HG02884 (cell line): ENCODE measurements around the gene PINLYP.
A peak's percentile ranks its signal among the peaks of the same experiment; 100 is the strongest.
"Not testable (repeated sequence)": the region's sequence is repeated elsewhere in the genome, so short reads cannot be mapped to it uniquely, and the experiment has no call there.

Experiments
- ATAC-seq: cut with Tn5 transposase; IDR thresholded peaks from one replicate; pipeline ENCODE4 v1.9.1; 2021; ENCODE audit warnings: mild to moderate bottlenecking, moderate library complexity; ENCODE audit not compliant: unreplicated experiment

Gene PINLYP

DNA sequence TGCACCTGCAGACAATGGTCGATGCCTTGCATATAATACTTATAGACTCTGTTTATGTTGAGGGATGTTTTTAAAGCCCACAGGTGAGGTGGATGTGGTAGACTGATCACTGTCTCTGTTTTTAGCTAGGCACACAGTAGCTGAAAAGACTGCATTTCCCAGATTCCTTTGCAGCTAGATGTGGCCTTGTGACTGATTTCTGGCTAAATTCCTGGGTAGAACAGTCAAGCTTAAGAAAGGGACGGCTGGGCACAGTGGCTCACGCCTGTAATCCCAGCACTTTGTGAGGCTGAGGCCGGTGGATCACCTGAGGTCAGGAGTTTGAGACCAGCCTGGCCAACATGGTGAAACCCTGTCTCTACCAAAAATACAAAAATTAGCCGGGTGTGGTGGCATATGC lies 24.7 kb downstream of the PINLYP start:
- ATAC-seq, result not testable (repeated sequence)

DNA sequence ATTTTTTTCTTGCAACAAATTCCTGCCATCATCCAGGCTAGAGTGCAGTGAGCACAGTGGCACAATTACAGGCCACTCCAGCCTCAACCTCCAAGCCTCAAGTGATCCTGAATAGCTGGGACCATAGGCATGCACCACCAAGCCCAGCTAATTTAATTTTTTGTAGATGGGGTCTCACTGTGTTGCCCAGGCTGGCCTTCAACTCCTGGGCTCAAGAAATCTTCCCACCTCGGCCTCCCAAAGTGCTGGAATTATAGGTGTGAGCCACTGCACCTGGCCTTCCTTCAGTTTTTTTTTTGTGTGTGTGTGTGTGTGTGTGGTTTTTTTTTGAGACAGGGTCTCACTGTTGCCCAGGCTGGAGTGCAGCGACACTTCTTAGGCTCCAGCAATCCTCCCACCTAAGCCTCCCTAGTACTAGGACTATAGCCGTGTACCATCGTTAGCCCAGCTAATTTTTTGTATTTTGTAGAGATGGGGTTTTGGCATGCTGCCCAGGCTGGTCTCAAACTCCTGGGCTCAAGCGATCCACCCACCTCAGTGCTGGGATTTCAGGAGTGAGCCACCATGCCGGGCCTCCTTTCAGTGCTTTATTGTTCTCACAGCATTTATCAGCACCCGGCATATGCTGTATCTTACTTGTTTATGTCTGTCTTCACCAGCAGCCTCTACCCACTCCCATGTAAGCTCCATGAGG lies 30.4 kb downstream of the PINLYP start:
- no peak for ATAC-seq

DNA sequence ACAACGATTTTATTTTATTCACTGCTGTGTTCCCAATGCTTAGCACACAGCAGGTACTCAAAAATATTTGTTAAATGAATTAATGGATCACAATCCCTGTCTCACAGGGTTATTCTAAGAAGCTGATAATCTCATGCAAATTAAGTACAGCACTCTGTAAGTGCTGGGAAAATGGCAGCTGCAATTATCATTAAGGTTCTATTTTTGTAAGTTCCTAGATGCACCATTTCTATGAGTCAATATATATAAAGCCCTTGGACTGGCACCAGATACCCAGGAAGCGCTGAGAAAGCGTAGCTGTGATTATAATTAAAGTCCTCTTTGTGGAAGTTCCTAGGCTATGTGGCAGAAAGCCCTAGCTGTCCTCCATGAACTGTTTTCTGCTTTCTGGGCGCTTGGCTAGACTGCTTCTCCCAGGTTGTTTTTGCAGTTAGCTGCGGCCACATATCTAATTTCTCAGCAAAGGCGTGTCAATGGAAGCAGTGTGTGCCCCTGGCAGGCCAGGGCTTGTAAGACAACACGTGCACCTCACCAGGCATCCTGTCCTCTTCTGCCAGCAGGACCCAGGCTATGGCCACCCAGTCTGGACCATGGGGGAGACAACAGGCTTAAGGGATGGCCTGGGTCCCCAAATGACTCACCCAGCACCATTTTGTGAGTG lies 31.1 kb downstream of the PINLYP start:
- ATAC-seq, result no peak

DNA sequence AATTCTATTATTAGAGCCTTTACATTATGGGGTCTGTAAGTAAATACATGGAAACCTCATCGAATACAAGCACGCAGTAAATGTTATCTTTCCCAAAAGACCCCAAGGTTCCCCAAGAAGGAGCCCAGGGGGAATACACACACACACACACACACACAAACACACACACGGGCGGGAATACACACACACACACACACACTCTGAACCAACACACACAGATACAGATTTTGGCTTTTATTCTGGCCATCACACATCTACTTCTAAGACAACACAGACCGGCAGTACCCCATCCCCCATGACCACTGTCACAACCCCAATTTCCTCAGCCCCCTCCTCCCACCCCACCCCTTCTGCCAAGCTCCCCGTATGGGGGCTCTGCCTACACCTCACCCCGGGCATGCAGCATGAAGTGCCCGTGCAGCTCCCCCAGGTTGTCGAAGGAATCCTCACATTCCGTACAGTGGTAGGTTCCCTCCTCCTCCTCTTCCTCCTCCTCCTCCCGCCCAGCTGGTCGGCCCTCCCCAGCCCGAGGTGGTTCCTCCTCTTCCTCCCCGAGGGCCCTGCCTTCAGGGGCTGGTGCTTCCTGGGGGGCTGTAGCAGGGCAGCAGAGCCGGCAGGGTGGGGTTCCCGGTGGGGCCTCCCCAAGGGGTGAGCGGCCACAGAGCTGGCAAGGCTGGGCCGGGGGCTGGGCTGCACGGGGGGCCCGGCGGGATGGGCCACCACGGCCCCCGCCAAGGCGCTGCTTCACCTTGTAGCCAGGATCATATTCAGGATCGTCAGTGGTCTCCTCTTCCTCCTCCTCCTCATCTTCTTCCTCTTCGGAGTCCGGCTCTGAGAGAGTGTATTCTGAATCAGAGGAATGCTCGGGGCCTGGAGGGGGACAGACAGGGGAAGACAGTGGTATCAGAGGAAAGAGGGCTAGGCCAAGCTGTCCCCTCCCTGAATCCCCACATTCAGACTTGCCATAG lies 31.9 kb downstream of the PINLYP start:
- ATAC-seq, result no peak

DNA sequence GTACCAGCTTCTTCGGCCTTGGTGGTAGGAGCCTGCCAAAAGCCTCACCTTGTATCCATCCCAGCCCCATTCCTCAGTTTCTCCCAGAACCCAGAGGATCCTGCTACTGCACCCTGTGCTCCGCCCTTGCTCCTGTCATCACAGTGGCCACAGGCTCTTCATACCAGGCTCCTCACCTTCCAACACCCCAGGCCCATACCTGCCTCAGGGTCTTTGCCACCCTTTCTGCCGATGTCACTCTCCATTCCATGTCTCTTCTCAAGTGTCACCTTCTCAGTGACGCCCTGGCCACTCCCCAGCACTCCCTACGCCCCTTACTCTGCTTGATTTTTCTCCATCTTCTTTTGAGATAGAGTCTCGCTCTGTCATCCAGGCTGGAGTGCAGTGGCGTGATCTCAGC lies 34.3 kb downstream of the PINLYP start:
- no peak for ATAC-seq

DNA sequence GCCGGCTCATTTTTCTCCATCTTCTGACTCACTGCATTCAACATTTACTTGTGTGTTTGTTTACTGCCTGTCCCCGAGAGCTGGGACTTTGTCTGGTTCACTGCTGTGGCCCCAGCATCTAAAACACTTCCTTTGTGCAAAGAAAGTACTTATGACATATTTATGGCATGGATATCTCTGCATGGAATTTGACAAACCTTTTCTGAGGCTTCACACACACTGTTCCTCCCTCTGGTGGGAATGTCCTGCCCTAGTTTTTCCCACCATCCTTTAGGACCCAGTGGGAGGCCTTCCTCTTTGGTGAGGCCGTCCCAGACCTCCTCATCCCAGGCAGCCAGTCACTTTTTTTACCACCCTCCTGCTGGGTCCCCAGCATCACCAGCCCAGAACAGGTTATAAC lies 34.9 kb downstream of the PINLYP start:
- no peak for ATAC-seq

DNA sequence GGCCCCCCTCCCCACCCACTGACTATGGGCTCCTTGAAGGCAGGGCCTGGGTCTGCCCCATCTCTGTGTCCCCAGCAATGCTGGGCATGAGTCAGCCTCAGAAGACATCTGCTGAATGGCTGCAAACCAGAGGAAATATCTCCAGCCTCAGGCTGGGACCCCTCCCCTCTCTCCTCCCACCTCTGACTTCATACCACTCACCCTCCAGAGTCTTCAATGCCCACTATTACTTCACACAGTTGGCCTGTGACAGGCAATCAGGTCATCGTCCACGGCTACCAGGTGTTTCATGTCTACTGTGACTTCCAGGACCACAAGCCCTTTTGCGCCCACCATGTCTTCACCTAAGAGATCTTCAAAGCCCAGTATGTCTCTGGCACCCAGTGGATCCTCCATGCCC lies 36.2 kb downstream of the PINLYP start, which contains the start of gene SRRM5:
SRRM5 (plus strand) TSS at position 301 of the 400 bp plus-strand sequence; CDS start at position 335, 34 bp downstream.
- no peak for ATAC-seq

DNA sequence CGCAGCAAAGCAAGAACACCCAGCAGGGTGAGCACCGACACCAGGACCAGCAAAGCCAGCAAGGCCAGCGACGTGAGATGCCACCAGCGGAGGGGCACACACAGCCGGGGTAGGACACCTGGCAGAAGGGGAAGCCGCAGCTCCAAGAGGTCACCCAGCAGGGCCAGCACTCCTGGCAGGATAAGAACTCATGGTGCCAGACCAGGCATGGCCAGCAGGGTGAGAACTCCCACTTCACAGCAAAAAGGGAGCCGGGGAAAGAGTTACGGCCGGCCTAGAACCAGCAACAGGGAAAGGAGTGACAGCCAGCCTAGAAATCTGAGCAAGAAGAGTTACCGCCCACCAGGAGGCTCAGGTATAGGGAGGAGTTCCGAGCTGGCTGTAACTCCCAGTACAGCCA lies 36.8 kb downstream of the PINLYP start:
- no peak for ATAC-seq

DNA sequence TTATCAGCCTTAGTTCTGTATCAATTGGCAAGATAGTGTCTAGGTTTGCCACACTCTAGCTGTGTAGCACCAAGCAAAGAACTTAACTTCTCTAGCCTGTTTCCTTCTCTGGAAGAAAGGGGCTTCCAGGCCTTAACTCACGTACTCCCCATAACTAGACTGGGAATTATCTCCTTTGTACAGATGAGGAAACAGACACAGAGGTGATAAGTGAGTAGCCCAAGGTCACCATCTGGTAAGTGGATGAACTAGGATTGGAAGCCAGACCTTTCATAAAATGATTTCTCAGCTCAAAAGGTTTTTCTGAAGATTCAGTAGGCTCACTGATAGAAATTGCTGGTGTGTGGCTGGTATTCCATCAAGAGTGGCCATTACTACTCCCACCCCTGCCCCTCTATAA lies 40.7 kb downstream of the PINLYP start:
- no peak for ATAC-seq

DNA sequence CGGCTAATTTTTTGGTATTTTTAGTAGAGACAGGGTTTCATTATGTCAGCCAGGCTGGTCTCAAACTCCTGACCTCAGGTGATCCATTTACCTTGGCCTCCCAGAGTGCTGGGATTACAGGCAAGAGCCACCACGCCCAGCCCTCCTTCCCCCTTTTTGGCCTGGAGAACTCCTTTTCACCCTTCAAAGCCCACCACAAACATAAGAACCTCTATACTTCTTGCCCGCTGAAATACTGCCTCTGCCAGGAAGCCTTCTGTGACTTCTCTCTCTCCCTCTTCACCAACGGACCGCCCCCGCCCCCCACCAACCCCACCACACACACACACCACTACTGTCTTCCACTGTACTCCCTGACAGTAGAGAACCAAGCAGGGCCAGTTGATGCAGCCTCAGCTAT lies 41.4 kb downstream of the PINLYP start:
- no peak for ATAC-seq

DNA sequence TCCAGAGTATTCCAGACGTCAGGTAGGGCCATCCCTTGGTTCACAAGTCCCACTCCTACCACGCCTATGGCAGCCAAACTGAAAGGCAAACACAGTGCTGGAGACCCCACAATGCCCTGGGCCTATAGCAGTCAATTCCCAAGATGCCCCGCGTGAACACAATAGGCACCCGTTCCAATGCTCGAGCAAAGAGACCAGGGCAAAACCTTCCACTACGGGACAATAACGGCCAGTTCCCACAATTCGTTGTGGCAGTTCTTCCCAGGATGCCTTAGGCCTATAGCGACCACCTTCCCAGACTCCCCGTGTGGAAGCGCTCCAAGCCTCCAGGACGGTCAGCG lies 43.3 kb downstream of the PINLYP start:
- no peak for ATAC-seq

DNA sequence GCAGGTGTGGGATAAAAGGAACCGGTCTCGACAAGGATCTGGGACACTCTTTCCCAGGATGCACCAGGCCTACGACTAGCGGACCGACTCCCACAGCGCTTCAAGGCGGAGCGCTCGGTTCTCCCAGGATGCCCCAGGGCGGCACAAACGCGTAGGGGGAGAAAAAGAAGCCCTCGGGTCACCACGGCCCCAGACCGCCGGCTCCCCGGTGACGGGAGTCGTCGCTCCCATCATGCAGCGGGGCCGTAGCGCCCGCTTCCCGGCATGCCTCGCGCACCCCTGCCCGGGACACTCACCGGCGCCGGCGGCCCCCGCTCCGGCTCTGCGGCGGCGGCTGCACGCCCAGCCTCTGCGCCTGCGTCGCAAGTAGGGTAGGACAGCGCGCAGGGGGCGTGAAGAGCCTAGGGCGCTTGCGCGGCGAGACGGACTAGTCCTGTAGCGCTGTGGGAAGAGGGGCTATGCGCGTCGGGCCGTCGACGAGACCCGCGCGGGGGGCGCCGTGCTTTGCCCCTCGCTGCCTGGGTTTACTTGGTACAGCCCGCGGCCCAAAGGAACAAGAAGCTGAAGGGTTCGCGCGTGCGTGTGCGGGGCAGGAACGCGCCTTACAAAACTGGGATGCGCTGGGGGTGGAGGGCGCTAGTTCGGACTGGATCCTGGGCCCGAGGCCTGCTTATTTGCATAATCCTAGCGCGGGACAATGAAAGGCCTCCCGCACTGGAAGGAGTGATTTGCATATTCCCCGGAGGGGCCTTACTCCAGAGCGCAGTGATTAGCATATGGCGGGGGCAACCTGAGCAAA lies 43.9 kb downstream of the PINLYP start, which contains the start of gene ZNF428:
ZNF428 (minus strand) TSS at position 368 of the 799 bp plus-strand sequence. CDS start 5,325 bp downstream, outside the sequence.
- ATAC-seq, result peak; percentile 64

DNA sequence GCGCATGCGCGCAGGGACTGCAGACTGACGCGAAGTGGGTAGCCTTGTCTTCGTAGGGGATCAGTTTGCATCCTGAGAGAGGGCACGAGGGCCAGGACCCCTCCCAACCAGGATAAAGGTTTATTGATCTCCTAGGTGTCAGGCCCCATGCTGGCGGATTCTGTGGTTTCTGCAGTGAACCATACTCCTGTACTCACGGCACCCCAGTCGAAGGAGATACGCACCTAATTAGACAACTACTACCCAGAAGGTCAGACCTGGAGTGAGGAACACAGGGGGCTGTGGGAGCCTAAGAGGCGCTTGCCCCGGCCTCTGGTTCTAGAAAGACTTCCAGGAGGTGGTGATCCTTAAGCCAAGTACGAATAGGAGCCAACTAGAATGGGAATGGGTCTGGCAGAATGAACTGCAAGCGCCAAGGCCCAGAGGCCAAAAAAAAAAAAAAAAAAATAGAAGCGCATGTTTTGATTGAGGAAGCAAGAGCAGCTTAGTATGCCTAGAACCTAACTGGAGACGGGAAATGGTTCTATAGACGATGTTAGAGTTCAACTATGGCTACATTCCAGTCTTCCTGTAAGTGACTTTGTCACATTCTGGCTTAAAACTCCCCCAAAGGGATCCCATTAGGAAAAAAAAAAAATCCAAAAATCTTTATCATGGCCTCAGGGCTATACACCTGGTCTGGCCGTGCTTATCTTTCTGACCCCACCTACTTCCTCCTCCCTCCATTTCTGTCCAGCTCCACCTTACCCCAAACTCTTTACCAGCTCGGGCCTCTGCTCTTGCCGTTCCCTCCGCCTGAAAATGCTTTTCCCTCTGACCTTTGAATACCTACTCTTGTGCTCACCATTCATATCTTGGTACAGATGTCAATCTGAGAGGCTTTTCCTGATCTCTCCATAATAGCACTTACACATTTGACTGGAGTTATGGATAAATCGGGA lies 44.7 kb downstream of the PINLYP start:
- no peak for ATAC-seq

DNA sequence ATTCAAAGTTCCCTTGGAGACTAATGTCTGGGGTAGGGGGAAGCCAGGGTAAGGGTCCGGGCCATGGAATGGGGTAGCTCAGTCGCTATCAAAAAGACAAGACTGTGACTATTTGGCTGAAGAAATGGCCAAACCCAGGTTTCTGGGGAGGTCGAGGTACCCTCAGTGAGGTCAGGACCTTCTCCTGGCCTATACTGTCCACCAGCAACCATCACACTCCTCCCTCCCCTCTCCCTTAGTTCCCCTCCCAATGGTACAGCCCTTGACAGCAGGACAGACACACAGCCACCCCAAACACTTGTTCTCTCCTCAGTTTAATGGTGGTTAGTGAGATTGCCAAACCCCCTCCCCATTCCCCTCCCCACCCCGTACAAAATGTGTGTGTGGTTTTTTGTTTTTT lies 46.5 kb downstream of the PINLYP start:
- ATAC-seq, result no peak

DNA sequence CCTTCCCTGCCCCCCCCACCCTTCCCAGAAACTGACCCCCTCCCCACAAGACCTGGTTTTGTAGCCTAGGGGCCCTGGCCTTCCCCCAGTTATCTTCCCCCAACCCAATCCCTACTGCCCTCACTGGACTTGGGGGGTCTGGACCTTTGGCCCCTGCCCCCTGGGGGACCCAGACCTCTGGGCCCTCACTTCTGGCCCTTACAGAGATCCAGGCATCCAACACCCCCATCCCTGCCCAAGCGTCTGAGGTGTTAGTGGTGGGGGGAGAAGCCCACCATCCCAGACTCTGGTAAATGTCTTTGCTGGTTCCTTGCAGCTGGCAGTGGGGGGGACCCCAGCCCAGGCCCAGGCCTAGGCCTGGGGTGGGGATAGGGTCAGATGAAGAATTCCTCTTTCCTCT lies 47.4 kb downstream of the PINLYP start:
- ATAC-seq, result no peak

DNA sequence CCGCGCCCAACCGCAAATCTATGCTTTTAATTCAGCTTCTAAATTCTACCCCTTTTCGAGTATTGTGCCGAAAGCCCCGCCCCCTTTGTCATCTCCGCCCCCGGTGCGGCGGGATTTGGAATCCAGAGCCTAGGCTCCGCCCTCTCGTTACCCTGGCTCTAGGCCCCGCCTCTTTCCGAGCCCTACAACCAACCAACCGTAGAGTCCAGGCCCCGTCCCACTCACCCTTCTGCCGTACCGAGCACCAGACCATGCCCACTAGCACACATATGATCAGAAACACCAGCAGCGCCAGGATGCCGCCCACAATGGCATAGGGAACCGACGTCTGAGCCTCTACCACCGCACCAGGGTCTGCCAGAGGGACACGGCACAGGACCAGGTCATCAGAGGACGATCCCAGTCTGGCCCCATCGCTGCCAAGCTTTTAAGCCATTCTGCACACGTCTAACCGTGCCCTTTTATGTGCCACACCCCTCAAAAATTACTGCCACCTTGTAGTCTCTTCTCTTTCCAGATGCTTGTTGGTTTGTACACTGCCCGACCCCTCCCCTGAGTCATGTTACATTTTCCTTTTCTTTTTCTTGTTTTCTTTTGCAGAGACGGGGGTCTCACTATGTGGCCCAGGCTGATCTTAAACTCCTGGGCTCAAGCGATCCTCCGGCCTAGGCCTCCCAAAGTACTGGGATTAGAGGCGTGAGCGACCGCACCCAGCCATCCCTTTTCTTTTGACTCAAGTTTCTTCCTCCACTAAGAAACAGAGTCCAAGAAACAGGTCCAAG lies 48.5 kb downstream of the PINLYP start:
- no peak for ATAC-seq

DNA sequence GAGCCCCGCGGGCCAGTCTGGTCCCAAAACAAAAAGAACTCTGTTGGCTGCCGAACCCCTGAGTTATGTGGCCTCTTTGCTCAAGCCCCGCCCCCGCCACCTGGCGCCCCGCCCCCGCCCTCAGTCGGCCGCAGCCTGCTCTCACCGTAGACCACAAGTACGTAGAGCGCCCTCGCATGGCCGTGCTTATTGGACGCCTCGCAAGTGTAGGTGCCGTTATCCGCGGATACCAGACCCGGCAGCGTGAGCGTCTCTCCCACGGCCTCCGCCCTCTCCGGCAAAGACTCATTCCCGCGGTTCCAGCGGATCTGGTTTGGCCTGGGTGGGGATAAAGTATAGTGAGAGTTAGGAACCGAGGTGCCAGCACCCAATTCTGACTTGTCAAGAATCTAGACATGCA lies 49.3 kb downstream of the PINLYP start:
- no peak for ATAC-seq

DNA sequence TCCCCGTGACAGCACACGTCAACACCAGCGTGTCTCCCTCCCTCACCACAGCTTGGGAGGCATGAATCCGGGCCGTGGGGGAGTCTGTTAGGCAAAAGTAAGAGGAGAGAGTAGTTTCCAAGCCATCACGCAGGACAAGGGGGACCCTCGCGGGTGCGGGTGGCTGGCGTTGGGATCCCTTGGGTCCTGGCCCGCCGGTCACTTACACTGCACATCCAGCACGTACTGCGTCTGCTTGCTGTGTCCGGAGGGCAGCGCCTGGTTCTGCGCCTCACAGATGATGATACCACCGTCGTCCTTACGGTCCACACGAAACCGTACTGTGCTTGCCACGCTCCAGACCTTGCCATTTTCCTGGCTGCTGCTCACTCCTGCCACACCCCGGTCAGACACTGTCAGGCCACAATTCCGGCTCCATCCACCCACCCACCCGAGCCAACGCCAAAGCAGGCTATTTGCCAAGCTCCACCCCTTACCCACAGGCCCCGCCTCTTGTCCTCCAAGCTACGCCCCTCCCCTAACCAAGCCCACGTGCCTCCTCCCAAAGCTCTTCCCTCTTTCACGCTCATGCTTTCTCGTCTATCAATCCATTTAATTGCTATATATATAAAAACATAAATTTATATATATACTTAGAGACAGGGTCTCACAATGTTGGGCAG lies 50.4 kb downstream of the PINLYP start:
- ATAC-seq, result no peak
